H1 (cell line): ENCODE measurements around the gene GPR155. TPM values are rescaled to one million over a fixed set of nuclear protein-coding genes. Genes with fewer than 3 reads are reported as not detected.

Experiments
- CTCF ChIA-PET: fragments of 300-600 bp; sonication (Branson Sonifier 250); formaldehyde crosslinking; loops from one replicate; lab custom pipeline; 2021; ENCODE audit not compliant: partially characterized antibody; lab: Charles Lee
- POLR2A ChIA-PET: fragments of 300-600 bp; sonication (Branson Sonifier 250); formaldehyde crosslinking; loops from one replicate; lab custom pipeline; 2021; ENCODE audit warnings: inconsistent platforms; ENCODE audit not compliant: partially characterized antibody; lab: Charles Lee
- DNase-seq, 2 experiments: peaks; one replicate each; pipeline versions ENCODE4 v3.0.0 to v3.0.0-alpha.2; 2010 to 2022; ENCODE audit warnings: low spot score in 2 of 2, low read depth in 1 of 2, mixed read lengths in 1 of 2
- FAIRE-seq: peaks from 2 replicates; lab custom pipeline; 2011; peaks lifted over from hg19 to GRCh38; lab: Jason Lieb, UNC
- H2AFZ ChIP-seq: 2 replicates; pipeline ENCODE4 v1.8.1; 2012; ENCODE audit warnings: low read length, inconsistent platforms
- H2AK5ac ChIP-seq: 2 replicates; pipeline ENCODE4 v1.6.1; 2013; ENCODE audit warnings: low read depth, low read length
- H2BK120ac ChIP-seq: replicated peaks from 2 replicates; pipeline ENCODE3; 2013; ENCODE audit warnings: low read depth, low read length, inconsistent platforms
- H2BK12ac ChIP-seq: 2 replicates; pipeline ENCODE4 v1.6.1; 2013; ENCODE audit warnings: low read depth, low read length
- H2BK15ac ChIP-seq: 2 replicates; pipeline ENCODE4 v1.6.1; 2013; ENCODE audit warnings: low read length
- H2BK20ac ChIP-seq: 2 replicates; pipeline ENCODE4 v1.6.1; 2013; ENCODE audit warnings: low read length
- H2BK5ac ChIP-seq: 2 replicates; pipeline ENCODE4 v1.6.1; 2013; ENCODE audit warnings: low read depth, low read length
- H3K14ac ChIP-seq: 2 replicates; pipeline ENCODE4 v1.6.1; 2013; ENCODE audit warnings: inconsistent platforms; ENCODE audit not compliant: insufficient read length
- H3K18ac ChIP-seq: 2 replicates; pipeline ENCODE4 v1.6.1; 2013; ENCODE audit warnings: low read length; ENCODE audit errors: extremely low read depth
- H3K23ac ChIP-seq: 2 replicates; pipeline ENCODE4 v1.6.1; 2013; ENCODE audit warnings: inconsistent platforms; ENCODE audit not compliant: insufficient read length
- H3K23me2 ChIP-seq: 2 replicates; pipeline ENCODE4 v1.6.1; 2013; ENCODE audit warnings: low read depth, low read length
- H3K27ac ChIP-seq: 2 replicates; pipeline ENCODE4 v1.6.1; 2011; ENCODE audit warnings: low read depth, low read length, inconsistent platforms
- H3K27me3 ChIP-seq, 4 experiments: replicated peaks in 1 of 4; 1 replicate in 1 of 4; 2 replicates in 3 of 4; pipeline versions ENCODE4 v1.6.1 to v1.8.1; 2011 to 2013; ENCODE audit warnings: low read length in 3 of 4, mild to moderate bottlenecking in 3 of 4, inconsistent platforms in 2 of 4, mixed read lengths in 2 of 4, moderate library complexity in 1 of 4; ENCODE audit not compliant: control insufficient read depth in 3 of 4, insufficient read depth in 3 of 4; ENCODE audit errors: extremely low read depth in 1 of 4
- H3K36me3 ChIP-seq, 4 experiments: 2 replicates each; pipeline versions ENCODE4 v1.6.1 to v1.8.1; 2011 to 2013; ENCODE audit warnings: mild to moderate bottlenecking in 4 of 4, low read length in 3 of 4, moderate library complexity in 2 of 4, control low read depth in 1 of 4, inconsistent platforms in 1 of 4; ENCODE audit not compliant: insufficient read depth in 4 of 4, control insufficient read depth in 2 of 4
- H3K4ac ChIP-seq: replicated peaks from 2 replicates; pipeline ENCODE3; 2013; ENCODE audit warnings: low read length, low read depth, mixed read lengths, inconsistent platforms; ENCODE audit not compliant: insufficient read length
- H3K4me1 ChIP-seq, 4 experiments: replicated peaks in 1 of 4; 1 replicate in 1 of 4; 2 replicates in 3 of 4; pipeline versions ENCODE4 v1.6.1 to v1.8.1; 2011 to 2013; ENCODE audit warnings: low read length in 3 of 4, inconsistent platforms in 2 of 4, mixed read lengths in 1 of 4; ENCODE audit not compliant: insufficient read depth in 4 of 4, control insufficient read depth in 3 of 4
- H3K4me2 ChIP-seq, 2 experiments: 2 replicates each; pipeline versions ENCODE4 v1.6.1 to v1.8.1; 2011 to 2013; ENCODE audit warnings: low read depth in 2 of 2, low read length in 2 of 2, control low read depth in 1 of 2, inconsistent platforms in 1 of 2, mild to moderate bottlenecking in 1 of 2; ENCODE audit not compliant: insufficient read depth in 1 of 2
- H3K4me3 ChIP-seq, 4 experiments: fragments of 200-600, 300-600 bp in 1 of 4; sonication (generic), shearing (Covaris generic), sonication (Bioruptor Twin) in 1 of 4; 2 replicates each; pipeline versions ENCODE4 v1.5.1 to v1.8.1; 2011 to 2016; ENCODE audit warnings: low read length in 4 of 4, low read depth in 3 of 4, control low read depth in 2 of 4, inconsistent platforms in 2 of 4, mild to moderate bottlenecking in 2 of 4, mixed read lengths in 1 of 4, moderate library complexity in 1 of 4; ENCODE audit not compliant: insufficient read depth in 2 of 4; ENCODE audit errors: extremely low read depth in 1 of 4
- H3K56ac ChIP-seq: replicated peaks from 2 replicates; pipeline ENCODE3; 2013; ENCODE audit warnings: low read depth, mild to moderate bottlenecking, mixed read lengths, low read length, inconsistent platforms; ENCODE audit not compliant: insufficient read length
- H3K79me1 ChIP-seq: 2 replicates; pipeline ENCODE4 v1.6.1; 2013; ENCODE audit warnings: low read depth, low read length, control low read depth
- H3K79me2 ChIP-seq, 2 experiments: 2 replicates each; pipeline versions ENCODE4 v1.6.1 to v1.8.1; 2012 to 2013; ENCODE audit warnings: low read length in 2 of 2, mild to moderate bottlenecking in 2 of 2, inconsistent platforms in 1 of 2; ENCODE audit not compliant: insufficient read depth in 2 of 2, control insufficient read depth in 1 of 2
- H3K9ac ChIP-seq, 4 experiments: replicated peaks in 1 of 4; 1 replicate in 1 of 4; 2 replicates in 3 of 4; pipeline versions ENCODE4 v1.6.1 to v1.8.1; 2011 to 2013; ENCODE audit warnings: low read depth in 3 of 4, low read length in 3 of 4, control low read depth in 2 of 4, mild to moderate bottlenecking in 2 of 4, moderate library complexity in 2 of 4, inconsistent platforms in 1 of 4; ENCODE audit errors: extremely low read depth in 1 of 4
- H3K9me3 ChIP-seq, 2 experiments: 2 replicates each; pipeline versions ENCODE4 v1.6.1 to v1.8.1; 2012 to 2013; ENCODE audit warnings: mild to moderate bottlenecking in 2 of 2, moderate library complexity in 2 of 2, control low read depth in 1 of 2, inconsistent platforms in 1 of 2, low read depth in 1 of 2, low read length in 1 of 2, mixed read lengths in 1 of 2; ENCODE audit not compliant: insufficient read depth in 2 of 2
- H4K20me1 ChIP-seq, 2 experiments: replicated peaks in 1 of 2; 2 replicates each; pipeline versions ENCODE3 to v1.8.1; 2011 to 2013; ENCODE audit warnings: inconsistent platforms in 2 of 2, low read length in 2 of 2, mild to moderate bottlenecking in 1 of 2; ENCODE audit not compliant: insufficient read depth in 2 of 2, control insufficient read depth in 1 of 2
- H4K5ac ChIP-seq: 2 replicates; pipeline ENCODE4 v1.6.1; 2013; ENCODE audit warnings: low read length, low read depth, mixed read lengths, inconsistent platforms; ENCODE audit not compliant: insufficient read length
- H4K8ac ChIP-seq: 2 replicates; pipeline ENCODE4 v1.8.0; 2013; ENCODE audit warnings: mild to moderate bottlenecking, moderate library complexity, low read length, inconsistent platforms; ENCODE audit not compliant: insufficient read depth; ENCODE audit errors: extremely low read depth
- H4K91ac ChIP-seq: replicated peaks from 2 replicates; pipeline ENCODE3; 2013; ENCODE audit warnings: low read length, mixed read lengths, inconsistent platforms; ENCODE audit not compliant: insufficient read length
- GABPA ChIP-seq: IDR thresholded peaks from 2 replicates; pipeline ENCODE4 v1.6.1; 2011; ENCODE audit warnings: mild to moderate bottlenecking, low read length, moderate library complexity, borderline replicate concordance; ENCODE audit not compliant: insufficient read depth
- KDM5A ChIP-seq: fragments of 200-600 bp; IDR thresholded peaks from 2 replicates; pipeline ENCODE4 v1.7.1; 2012; ENCODE audit warnings: mild to moderate bottlenecking, low read length, inconsistent platforms, mixed read lengths
- SUZ12 ChIP-seq: fragments of 200-600 bp; sonication (generic); IDR thresholded peaks from 2 replicates; pipeline ENCODE4 v1.6.1; 2012; ENCODE audit warnings: mild to moderate bottlenecking, inconsistent platforms, low read length, moderate library complexity, mixed read lengths
- TBP ChIP-seq: IDR thresholded peaks from 2 replicates; pipeline ENCODE4 v1.6.1; 2011; ENCODE audit warnings: low read depth, low read length, improper control_type of control experiment
- WGBS, 2 experiments: shearing (Covaris generic) in 1 of 2; methylation state at CpG; one replicate each; pipeline versions ENCODE4 v1.1.6 to v1.1.7; 2013 to 2015; ENCODE audit warnings: low lambda C conversion rate in 2 of 2, mixed read lengths in 2 of 2, inconsistent platforms in 1 of 2, low coverage in 1 of 2, missing lambda C conversion rate in 1 of 2; ENCODE audit not compliant: insufficient replicate concordance in 2 of 2, insufficient coverage in 1 of 2, insufficient read length in 1 of 2; ENCODE audit errors: extremely low coverage in 1 of 2, missing lambda C conversion rate in 1 of 2; 5-methylcytosine and 5-hydroxymethylcytosine counted together
- polyA plus RNA-seq, 7 experiments: library from polyadenylated mRNA; depleted of rRNA in 3 of 7; stranded (reverse) in 5 of 7; unstranded in 2 of 7; fragments of >200 nt in 5 of 7; fragments of 200-250 nt in 2 of 7; gene quantifications; 1 replicate in 5 of 7; 2 replicates in 1 of 7; 4 replicates in 1 of 7; pipeline versions ENCODE4 v1.2.1 to v1.2.3, GENCODE V29; 2011 to 2013; ENCODE audit warnings: missing spikeins in 2 of 7, mixed read lengths in 2 of 7
- total RNA-seq: library from RNA; stranded (reverse); fragmentation: NEBNext Ultra II Directional; extraction: Animal tissue kit (Norgen Biotek cat#: 25700); gene quantifications from 2 replicates; pipeline ENCODE4 v1.2.1, GENCODE V29; 2021

GPR155 gene
- total and polyA plus RNA-seq, 2 of the 8 experiments (the other 6 are each of a cell fraction or from before 2014, with no cell fraction given), result 0.26 to 2.1 TPM

DNA sequence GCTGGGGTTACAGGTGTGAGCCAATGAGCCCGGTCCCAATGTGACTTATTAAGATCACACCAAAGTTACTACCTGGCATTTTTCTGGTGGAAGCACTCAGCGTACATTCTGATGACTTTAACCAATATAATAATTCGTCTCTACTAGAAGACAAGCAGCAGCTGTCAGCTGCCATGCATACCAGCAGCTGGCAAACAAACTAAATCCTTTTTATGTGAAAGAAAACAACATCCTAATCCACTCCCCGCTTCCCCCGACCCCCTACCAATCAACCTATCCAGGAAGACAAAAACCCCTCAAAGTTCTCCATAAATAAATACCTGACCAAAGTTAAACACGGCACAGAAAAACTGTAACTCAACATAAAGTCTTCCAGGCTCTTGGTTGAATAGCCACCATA is 42.1 kb downstream of the GPR155 start:
- H3K23me2 ChIP-seq, result no peaks in the 10 kb centered on the region
- WGBS, 2 experiments, result 83 to 100% methylated on average over 2 to 6 of the region's 6 CpGs
- DNase-seq (no peak), FAIRE-seq (no peak)
- H3K4me3 ChIP-seq, result no peak overlapping the region
- no peak overlapping the region for H3K18ac ChIP-seq
- no peak overlapping the region for H3K9ac ChIP-seq
- no peak overlapping the region for H3K4me2 ChIP-seq
- no peaks in the 10 kb centered on the region for H4K20me1 ChIP-seq
- H3K9me3 ChIP-seq, result no peaks in the 10 kb centered on the region
- no peak overlapping the region for H3K4ac ChIP-seq
- H4K8ac ChIP-seq, result no peak overlapping the region
- no peaks in the 10 kb centered on the region for H3K79me1 ChIP-seq
- no peak overlapping the region for H4K5ac ChIP-seq
- ChIA-PET POLR2A (no interaction called here), CTCF (interaction anchor here (0.6 to 3.8 kb wide), 2 partner anchors 17 to 265 kb away, joined by 4 to 27 read pairs; no protein-coding TSS in a partner anchor)
- no peaks in the 10 kb centered on the region for H3K36me3 ChIP-seq
- no peak overlapping the region for H3K23ac ChIP-seq
- H2BK120ac ChIP-seq, result no peak overlapping the region
- no peak overlapping the region for H2BK20ac ChIP-seq
- H3K56ac ChIP-seq, result no peak overlapping the region
- no peaks in the 10 kb centered on the region for H3K79me2 ChIP-seq
- H2BK15ac ChIP-seq, result no peak overlapping the region
- H3K27ac ChIP-seq, result no peak overlapping the region
- no peak overlapping the region for H4K91ac ChIP-seq
- no peaks in the 10 kb centered on the region for H3K4me1 ChIP-seq
- no peak overlapping the region for H2AFZ ChIP-seq
- no peaks in the 10 kb centered on the region for H3K27me3 ChIP-seq
- no peak overlapping the region for H2AK5ac ChIP-seq
- no peak overlapping the region for H2BK5ac ChIP-seq
- H3K14ac ChIP-seq, result no peak overlapping the region
- H2BK12ac ChIP-seq, result no peak overlapping the region
- TF ChIP-seq KDM5A (no peak), SUZ12 (no peak), GABPA (no peak), TBP (no peak)
